Measurements from ENCODE around the gene MT1E. TPM values are rescaled to one million over a fixed set of nuclear protein-coding genes. Genes with fewer than 3 reads are reported as not detected.

The MT1E gene
- total RNA-seq, 1 experiment from 2014 or later: 25.9 TPM

DNA sequence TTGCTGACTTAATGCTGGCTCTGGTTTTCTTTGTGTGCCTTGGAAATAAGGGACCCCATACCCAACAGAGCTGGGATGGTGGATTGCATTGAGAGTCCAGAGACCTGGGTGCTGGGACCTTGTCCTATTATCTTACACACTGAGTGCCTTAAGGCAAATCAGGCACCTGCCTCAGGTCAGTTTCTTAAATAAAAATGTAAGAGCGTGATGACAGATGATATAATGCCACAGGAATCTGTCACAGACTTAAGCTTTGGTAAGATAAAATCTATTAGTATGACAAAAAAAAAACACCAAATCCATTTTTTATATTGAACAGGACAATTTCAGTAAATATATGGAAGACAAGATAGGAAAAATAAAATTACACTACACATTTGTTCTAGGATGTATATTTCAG is 14.5 kb downstream of the MT1E start:
- no CpG with 5 or more reads among the region's 1 CpG for WGBS (ENCODE audit: extremely low coverage, insufficient read length, low lambda C conversion rate)
- H3K23me2 ChIP-seq (ENCODE audit: insufficient read length, low read depth, low read length, poor library complexity, severe bottlenecking): peaks cover 6% of the 10 kb centered on the region
- no peak overlapping the region for H3K9ac ChIP-seq (ENCODE audit: extremely low read depth, insufficient read length, low read length)
- Mint-ChIP-seq H3K4me3 (no peak overlapping the region), H3K27me3 (ENCODE audit: low read depth) (peaks cover 99% of the 10 kb centered on the region), H3K27ac (no peak overlapping the region), H3K36me3 (ENCODE audit: insufficient read depth in 1 of 3, low read depth in 3 of 3) (no peaks in the 10 kb centered on the region; a peak in 1 of 7 replicates), H3K4me1 (peaks cover 21 to 39% of the 10 kb centered on the region in 2 experiments), H3K9me3 (peaks cover 0 to under 1% of the 10 kb centered on the region in 2 experiments; a peak in 1 of 5 replicates)
- H2BK12ac ChIP-seq (ENCODE audit: insufficient read length, low read depth, low read length): no peak overlapping the region
- no peaks in the 10 kb centered on the region for H3K4me1 ChIP-seq (ENCODE audit: insufficient read depth, low read length)
- no peaks in the 10 kb centered on the region for H4K20me1 ChIP-seq (ENCODE audit: control insufficient read depth, insufficient read depth, insufficient read length)
- no peak overlapping the region for H2AK5ac ChIP-seq (ENCODE audit: insufficient read length, low read length)
- H3K14ac ChIP-seq (ENCODE audit: insufficient read depth, low read length): no peak overlapping the region
- H3K56ac ChIP-seq (ENCODE audit: insufficient read length, low read depth, low read length): no peak overlapping the region
- H2AFZ ChIP-seq (ENCODE audit: low read length): no peak overlapping the region
- no peak overlapping the region for H2BK20ac ChIP-seq (ENCODE audit: low read depth, low read length, poor library complexity, severe bottlenecking)
- H3K79me1 ChIP-seq (ENCODE audit: insufficient read depth, low read depth, low read length, poor library complexity, severe bottlenecking): no peaks in the 10 kb centered on the region
- DNase-seq: no peak
- no peak overlapping the region for H3K4me2 ChIP-seq (ENCODE audit: insufficient read depth, insufficient read length, low read length)
- no peak overlapping the region for H4K8ac ChIP-seq (replicated peaks; ENCODE audit: insufficient read length, low read depth, low read length)
- TF ChIP-seq CTCF (conservative IDR thresholded peaks at IDR 0.05): no peak
- H2BK120ac ChIP-seq (ENCODE audit: low read depth, low read length, poor library complexity, severe bottlenecking): no peak overlapping the region
- H3K23ac ChIP-seq (ENCODE audit: insufficient read length, low read depth, low read length): no peak overlapping the region
- H4K91ac ChIP-seq (ENCODE audit: insufficient read length, low read depth, low read length): no peak overlapping the region
- H3K27me3 ChIP-seq (ENCODE audit: insufficient read depth, low read length): peaks cover 88% of the 10 kb centered on the region
- H3K4ac ChIP-seq (ENCODE audit: low read depth, low read length): no peak overlapping the region
- H3K18ac ChIP-seq (ENCODE audit: insufficient read length, low read depth, low read length): no peak overlapping the region
- no peak overlapping the region for H3K27ac ChIP-seq (ENCODE audit: insufficient read length, low read depth, low read length)
- no peak overlapping the region for H4K5ac ChIP-seq (ENCODE audit: insufficient read length, low read depth, low read length)
- H2BK15ac ChIP-seq (ENCODE audit: low read depth, low read length): no peak overlapping the region
- no peak overlapping the region for H3T11ph ChIP-seq (ENCODE audit: low read length)
- no peaks in the 10 kb centered on the region for H3K9me3 ChIP-seq (ENCODE audit: control insufficient read depth, low read depth, low read length)
- no peak overlapping the region for H2BK5ac ChIP-seq (ENCODE audit: insufficient read length, low read length)
- H3K79me2 ChIP-seq (ENCODE audit: insufficient read depth, low read length): no peaks in the 10 kb centered on the region

All from H9 (cell line).